MM.1S (cell line): ENCODE data around the gene CP.

ENCODE experiments used
- CTCF ChIP-seq: fragments of 300-600 bp; sonication (generic); IDR thresholded peaks from 2 replicates; pipeline ENCODE4 v1.5.1; 2016; ENCODE audit warnings: antibody characterized with exemption, low read length, mixed read lengths
- EZH2phosphoT487 ChIP-seq: fragments of 300-600 bp; sonication (generic); IDR thresholded peaks from 2 replicates; pipeline ENCODE4 v1.6.1; 2018; ENCODE audit warnings: antibody characterized with exemption, low read length

- TF ChIP-seq CTCF (no peak), EZH2phosphoT487 (no peak)
Measured at GRCh38 chr3:149150436-149150835, 71.2 kb downstream of the CP start.
